CD4-positive, alpha-beta T cell treated with Interleukin-10 for 1 hour (primary cell): ENCODE data around the gene CLCNKA.
"Not testable (repeated sequence)": the region's sequence is repeated elsewhere in the genome, so short reads cannot be mapped to it uniquely, and the experiment has no call there.

Experiments
- DNase-seq: peaks from one replicate; pipeline ENCODE4 v3.0.0-alpha.2; 2020

The CLCNKA gene

DNA sequence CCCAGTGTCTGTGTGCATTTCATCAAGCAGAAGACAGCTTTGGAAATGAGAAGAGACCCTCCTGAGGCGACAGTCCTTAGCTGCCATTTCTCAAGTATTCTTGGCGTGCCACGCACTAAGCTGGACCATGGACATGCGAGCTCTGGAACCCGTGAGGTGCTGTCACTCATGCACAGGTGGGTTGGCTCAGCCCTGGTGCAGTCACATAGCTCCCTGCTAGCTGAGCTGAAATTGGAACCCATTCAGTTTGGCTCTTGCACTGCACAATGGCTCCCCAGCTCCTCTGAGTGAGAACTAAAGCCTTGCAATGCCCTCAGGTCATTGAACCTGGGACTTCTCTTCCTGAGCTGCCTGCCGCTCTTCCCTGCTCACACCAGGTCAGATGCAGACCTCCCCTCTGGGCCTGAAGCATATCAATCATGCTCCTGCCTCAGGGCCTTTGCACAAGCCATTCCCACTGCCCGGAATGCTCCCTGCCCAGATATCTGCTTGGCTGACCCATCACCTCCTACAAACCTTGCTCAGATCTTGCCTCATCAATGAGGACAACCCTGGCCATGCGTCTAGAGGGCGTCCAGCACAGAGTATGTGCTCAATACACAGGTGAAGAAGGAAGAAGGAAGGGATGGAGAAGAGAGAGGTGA lies 24.1 kb upstream of the CLCNKA start:
- no peak for DNase-seq

DNA sequence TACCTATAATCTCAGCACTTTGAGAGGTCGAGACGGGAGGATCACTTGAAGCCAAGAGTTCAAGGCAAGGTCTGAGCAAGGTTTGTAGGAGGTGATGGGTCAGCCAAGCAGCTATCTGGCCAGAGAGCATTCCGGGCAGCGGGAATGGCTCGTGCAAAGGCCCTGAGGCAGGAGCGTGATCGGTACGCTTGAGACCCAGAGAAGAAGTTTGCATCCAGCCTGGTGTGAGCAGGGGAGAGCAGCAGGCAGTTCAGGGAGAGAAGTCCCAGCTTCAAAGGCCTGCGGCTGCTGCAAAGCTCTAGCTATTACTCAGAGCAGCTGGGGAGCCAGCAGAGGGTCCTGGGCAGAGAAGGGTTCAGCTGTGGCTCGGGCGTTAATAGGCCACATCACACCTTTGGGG lies 22.9 kb upstream of the CLCNKA start:
- DNase-seq = no peak

DNA sequence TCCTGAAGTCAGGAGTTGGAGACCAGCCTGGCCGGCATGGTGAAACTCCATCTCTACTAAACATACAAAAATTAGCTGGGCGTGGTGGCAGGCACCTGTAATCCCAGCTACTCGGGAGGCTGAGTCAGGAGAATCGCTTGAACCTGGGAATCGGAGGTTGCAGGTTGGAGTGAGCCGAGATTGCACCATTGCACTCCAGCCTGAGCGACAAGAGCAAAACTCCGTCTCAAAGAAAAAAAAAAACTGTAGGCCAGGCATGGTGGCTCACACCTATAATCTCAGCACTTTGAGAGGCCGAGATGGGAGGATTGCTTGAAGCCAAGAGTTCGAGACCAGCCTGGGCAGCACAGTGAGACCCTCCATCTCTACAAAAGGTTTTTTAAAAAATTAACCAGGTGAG lies 20.6 kb upstream of the CLCNKA start:
- DNase-seq = not testable (repeated sequence)

DNA sequence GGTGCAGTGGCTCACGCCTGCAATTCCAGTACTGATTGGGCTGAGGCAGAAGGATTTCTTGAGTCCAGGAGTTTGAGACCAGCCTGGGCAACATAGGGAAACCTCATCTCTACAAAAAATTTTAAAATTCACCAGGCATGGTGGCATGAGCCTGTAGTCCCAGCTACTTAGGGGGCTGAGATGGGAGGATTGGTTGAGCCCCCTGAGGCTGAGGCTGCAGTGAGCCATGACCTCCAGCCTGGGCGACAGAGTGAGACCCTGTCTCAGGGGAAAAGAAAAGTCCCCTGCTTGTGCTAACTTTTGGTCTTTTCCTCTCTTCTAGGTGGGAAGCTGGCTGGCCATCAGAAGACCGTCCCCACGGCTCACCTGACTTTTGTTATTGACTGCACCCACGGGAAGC lies 16.2 kb upstream of the CLCNKA start:
- no peak for DNase-seq

DNA sequence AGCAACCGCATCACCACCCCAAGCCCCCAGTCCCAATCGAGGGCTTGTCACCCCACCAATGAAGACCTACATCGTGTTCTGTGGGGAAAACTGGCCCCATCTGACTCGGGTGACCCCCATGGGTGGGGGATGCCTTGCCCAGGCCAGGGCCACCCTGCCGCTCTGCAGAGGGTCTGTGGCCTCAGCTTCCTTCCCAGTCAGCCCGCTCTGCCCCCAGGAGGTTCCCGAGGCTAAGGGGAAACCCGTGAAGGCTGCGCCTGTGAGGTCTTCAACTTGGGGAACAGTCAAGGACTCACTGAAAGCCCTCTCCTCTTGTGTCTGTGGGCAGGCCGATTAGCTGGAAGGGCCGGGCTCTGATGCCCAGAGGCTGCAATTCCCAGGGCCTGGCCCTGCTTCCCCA lies 15.8 kb upstream of the CLCNKA start:
- no peak for DNase-seq

DNA sequence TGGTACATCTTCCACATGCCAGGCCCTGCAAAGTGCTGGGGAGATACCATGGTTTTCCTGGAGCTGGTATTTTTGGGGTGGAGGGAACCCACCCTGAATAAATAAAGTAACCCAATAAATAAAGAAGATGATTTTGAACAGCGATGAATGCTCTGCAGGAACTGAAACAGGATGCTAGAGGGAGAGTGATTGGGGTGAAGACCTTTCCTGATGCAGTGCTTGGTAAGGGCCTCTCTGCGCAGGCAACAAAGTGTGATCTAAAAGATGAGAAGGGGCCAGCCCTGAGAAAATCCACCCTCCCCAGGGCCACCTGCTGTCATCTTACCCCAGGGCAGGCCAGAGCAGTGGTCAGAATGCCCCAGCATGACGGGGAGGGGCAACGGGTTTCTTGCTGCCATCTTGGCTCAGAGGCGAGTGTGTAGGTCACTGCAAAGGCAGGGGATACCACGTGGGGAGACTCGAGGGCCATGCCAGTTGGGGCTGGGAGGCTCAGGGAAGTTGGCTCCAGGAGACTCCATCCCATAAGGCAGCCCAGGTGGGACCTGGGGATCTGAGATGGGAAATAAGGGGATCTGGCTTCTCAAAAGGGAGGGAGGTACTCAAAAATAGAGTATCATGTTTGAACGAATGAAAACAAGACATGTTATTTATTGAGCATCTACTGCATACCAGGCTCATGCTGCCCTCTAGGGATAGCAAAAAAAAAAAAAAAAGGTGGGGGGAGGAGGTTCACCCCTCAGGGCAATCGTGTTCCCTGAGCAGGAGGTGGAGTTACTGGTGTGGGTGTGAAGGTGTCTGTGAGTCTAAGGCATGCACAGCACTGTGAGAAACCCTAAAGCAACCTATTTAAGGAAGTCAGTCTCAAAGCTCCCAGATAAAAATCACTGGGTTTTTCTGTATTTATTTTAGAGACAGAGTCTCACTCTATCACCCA lies 15.0 kb upstream of the CLCNKA start:
- DNase-seq = no peak

DNA sequence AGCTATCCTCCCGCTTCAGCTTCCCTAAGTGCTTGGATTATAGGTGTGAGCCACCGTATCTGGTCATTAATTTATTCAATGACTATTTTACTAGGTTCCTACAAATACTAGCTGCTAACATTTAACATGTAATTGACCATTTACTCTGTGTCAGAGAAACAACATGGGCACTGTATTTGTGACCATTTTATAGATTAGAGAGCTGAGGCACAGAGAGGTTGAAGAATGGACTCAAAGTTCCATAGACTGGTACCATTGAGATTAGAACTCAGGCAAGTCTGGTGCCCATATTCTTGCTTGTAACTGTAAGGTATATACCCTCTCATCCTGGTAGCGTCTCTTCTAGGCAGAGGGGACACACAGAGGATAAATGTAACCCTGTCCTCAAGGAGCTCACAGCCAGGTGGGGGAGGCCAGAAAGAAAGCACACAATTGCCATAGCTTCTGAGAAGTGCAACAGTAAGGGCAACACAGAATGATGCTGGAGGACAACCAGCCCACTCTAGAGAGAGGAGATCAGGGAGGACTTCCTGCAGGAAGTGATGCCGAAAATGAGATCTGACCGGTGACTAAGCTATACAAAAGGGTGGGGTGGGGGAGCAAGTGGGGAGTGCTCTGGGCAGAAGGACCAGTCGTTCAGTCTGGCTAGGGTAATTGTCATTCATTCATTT lies 14.0 kb upstream of the CLCNKA start:
- no peak for DNase-seq

DNA sequence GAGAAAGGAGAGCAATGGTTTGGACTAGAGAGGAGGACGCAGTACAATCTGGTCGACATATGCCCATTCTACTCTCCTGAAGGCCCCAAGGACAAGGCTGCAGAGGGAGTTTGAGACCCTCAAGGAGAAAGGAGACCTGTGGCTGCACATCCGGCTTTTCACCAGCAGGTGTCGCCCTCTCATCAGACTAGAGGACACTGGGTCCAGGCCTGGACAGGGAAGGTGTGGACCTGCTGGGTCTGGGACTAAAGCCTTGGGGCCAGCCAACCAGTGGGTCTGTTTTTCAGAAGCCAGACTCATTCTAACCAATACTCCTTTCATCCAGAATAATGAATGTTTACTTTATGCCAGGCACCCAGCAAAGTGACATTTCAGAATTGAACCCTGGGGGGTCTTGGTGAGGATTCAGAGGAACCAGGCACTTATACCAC lies 12.8 kb upstream of the CLCNKA start:
- DNase-seq = peak; percentile 73

DNA sequence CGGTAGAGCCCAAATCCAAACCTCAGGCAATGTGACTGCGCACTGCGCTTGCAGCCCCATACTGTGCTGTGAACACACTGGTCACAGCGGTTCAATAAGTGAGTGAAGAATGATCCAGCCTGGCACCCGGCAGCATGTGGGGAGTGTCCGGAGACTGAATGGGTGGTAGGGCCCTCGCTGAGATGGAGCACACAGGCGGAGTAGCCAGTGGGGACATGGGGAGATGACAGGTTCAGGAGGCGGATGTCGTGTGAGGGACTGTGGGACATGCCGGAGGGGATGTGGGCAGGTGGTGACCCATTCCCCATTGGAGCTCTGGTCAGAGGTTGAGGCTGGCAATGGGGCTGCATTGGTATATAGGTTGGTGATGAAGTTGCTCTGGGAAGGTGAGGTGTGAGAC lies 12.2 kb upstream of the CLCNKA start:
- no peak for DNase-seq

DNA sequence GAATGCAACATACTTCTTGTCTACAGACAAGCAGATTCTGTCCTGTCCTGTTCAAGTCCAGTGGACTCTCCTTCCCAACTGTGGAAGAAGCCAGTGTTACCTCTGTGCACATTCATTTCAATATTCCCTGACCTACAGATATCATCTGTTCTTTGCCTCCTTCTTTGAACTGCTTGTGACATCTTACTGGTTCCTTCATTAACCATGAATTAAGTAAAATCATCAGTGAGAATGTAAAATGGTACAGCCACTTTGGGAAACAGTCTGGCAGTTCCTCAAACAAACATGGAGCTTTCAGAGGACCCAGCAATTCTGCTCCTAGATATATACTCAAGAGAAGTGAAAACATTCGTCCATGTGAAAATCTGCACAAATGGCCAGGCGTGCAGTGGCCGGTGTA lies 11.0 kb upstream of the CLCNKA start:
- DNase-seq = no peak

DNA sequence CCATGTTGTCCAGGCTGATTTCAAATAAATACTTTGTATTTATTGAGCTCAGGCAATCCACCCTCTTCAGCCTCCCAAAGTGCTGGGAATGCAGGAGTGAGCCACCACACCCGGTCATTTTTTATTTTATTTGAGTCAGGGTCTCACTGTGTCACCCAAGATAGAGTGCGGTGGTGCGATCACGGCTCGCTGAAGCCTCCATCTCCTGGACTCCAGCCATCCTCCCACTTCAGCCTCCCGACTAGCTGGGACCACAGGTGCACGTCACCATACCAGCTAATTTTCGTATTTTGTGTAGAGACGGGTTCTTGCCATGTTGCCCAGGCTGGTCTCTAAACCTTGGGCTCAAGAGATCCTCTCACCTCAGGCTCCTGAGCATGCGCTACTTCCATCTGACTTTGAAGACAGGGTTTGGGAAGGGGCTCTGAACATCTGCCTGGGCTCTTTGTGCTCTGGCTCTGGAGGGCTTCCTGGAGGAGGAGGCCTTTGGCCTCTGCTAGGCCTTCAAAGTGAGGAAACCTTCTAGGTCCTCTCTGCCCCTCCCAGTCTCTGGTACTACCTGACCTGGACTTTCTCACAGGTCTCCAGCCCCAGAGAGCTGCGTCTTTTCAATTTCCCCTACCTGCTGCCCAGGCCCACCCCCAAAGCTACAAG lies 9.8 kb upstream of the CLCNKA start:
- DNase-seq = no peak

DNA sequence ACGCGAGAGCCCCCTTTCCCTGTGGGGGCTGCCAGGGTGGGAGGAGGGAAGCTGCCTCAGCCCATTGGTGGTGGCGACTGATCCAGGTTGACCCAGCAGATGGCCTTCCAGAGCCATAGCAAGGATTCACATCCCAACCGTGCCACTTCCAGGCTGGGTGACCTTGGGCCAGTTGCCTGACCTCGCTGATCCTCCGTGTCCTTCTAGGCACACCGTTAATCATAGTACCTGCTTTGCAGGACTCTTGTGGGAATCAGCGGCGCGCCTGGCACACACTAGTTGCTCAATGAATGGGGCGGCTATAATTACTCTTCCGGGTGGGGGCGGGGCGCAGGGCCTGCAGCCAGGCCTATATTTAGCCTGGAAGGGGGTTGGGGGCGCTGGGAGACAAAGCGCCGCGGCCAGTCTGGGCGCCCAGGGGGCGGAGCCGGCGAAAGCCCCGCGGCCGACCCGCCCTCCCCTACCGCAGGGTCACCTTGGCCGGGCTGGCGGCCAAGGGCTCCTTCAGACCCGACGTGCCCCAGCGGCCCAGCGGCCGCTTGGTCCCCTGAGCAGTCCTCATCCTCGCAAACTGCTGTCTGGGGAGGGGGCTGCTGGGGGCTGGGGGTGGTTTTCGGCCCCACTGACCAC lies 9.1 kb upstream of the CLCNKA start:
- peak; percentile 20 for DNase-seq

DNA sequence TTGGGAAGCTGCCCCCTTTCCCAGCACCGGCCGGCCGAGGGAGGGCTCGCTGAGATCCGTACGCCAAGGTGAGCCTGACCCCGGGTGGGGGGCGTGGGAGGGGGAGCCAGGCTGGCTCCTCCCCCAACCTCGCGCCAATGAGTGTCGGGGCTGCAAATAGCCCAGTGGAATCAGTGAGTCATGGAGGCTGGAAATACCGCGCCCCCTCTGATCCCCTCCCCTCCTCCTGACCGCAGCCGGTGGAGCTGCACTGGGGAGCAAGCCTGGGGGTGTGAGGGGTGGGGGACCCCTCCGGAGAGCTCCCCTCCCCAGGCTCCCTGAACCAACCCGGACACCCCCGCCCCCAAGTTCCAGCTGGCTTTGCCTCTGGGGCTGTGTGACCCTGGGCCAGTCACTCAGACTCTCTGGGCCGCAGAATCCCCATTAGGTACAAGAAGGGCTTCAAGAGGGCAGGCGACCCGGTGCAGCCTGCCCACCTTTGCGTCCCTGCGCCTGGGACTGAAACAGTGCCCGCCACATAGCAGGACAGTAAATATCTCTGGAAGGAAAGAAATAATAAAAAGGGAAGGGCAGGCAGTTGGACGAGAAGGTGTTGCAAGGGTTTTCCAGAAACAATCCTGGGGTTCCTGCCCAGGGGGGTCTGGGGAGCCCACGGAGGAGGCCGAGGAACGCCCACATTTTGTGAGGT lies 8.5 kb upstream of the CLCNKA start:
- DNase-seq = peak; percentile 17

DNA sequence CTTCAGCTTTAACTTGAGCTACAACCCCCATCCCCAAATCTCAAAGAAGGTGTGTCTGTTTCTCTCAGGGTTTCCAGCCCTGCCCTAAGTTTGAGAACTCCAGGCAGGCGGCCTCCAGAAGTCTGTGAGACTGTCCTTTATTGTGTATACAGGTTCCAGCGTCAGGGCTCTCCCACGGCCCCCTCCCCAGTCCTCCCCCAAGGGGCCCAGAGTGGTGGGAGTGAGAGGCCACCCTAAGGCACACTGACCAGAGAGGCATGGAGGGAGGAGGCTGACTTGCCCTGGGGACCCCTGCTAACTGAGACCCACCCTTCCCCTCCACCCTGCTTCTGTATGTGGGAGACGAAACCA lies 8.0 kb upstream of the CLCNKA start:
- DNase-seq = no peak

DNA sequence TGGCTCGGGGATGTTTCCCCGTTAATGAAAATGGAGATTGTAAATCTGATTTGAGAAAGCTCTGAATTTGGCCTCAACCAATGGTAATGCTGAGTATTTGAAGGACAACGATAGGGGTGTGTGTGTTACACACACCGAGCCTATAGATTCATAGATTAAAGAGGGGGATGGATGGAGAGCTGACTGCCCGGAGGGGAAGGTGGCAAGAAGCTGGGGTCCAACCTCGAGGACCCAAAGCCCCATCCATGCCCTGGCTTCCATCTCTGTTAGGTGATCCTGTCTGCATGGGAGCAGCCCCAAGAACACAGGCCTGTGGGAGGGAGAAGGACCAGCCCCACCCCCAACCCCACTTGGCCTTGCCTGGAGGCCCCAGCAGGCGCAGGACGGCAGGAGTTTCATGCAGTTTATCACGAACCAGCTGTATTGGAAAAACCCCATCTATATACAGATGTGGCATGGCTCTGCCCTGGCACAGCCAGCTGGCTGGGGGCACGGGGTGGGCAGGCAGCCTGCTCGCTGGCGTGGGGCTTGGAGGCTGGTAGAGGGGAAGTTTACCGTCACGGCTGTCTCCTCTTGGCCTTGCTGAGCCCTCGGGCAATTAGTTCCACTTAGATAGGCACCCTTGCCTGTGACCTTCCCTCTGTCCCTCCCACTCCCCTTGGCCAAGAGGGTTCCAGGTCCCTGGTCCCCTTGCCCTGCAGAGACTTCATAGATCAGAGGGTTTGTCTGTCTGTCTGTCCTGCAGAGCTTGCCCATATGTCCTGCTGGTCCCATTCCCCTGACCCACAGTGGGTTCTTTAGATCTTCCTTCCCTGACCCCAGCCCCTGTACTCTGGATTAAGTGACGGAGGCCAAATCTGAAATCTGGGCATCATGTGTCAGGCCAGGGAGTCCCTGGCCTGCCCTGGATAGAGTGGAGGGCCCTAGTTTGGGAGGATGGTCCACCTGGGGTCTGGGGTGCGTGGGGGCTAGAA lies 7.0 kb upstream of the CLCNKA start:
- DNase-seq = no peak

DNA sequence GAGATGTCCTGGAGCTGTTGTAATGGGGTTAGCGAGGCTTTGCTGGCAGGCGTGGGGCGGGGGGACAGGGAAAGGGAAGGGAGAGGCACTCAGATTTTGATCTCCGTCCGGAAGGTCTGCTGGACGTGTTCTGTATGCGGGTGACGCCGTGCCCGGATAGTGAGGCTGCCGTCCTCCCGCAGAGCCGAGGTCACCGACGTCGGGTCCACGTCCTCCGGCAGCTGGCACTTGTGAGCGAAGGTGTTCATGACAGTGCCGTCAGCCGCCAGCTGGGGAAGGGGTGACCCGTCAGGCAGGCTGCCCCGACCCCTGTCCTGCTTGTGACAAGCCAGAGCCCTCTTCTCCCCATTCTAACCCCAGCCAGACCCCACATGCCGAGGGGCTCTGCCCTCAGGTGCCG lies 6.3 kb upstream of the CLCNKA start:
- DNase-seq = no peak

DNA sequence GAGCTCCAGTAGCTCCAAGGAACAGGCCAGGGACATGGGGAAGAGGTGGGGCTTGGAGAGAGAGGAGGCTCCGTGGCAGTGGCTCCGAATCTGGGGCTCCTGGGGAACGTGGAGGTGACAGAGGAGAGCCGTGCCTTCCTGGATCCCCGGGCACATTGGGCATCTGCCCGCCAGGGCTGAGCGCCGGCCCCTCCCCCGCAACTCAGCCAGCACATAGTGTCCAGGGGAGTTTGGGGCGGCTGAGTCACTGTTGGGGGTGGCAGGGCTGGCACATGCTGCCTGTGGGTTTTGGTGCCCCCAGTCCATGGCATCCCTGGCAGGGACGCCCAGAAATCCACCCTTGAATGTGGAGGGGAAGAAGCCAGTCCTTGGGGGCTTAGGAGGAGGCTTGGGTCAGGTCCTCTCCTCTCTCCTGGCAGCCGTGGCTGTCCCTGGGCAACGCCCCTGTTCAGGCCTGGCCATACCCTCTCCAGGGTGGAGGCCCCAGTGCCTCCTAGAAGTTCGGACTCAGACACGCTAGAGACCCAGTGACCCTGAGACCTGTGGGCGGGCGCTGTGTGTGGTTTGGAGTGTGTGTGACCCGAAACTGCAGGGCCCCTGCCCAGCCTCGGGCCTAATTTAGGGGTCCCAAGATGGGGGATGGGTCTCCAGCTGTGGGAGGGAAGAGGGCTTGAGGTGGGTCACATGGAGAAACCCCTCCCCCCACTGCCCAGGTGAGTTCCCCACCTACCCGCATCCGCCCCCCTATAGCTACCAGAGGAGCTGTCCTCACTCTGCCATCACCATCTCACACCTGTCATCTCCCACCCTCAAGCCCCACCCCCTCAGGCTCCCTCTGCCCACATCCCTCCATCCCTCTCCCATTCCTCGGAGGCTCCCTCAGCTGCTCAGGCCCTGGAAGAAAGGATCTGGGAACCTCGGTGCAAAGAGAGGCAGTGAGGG lies 5.6 kb upstream of the CLCNKA start:
- no peak for DNase-seq

DNA sequence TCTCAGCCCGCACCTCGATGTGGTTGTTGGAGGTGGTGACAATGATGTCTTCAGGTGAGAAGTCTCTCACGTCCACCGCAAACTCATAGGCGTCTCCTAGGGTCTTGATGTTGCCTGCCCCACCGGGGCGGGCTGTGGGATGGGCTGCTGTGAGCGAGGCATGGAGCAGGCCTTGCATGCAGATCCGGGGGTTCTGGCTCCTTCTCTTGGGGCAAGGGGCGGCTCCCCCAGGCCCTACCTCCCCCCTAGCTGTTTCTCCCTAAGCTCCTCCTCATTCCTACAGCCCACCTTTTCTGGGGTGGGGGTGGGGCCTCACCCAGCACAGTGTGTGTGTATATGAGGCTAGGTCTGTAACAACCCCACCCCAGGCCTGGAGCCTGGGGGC lies 4.8 kb upstream of the CLCNKA start:
- no peak for DNase-seq

DNA sequence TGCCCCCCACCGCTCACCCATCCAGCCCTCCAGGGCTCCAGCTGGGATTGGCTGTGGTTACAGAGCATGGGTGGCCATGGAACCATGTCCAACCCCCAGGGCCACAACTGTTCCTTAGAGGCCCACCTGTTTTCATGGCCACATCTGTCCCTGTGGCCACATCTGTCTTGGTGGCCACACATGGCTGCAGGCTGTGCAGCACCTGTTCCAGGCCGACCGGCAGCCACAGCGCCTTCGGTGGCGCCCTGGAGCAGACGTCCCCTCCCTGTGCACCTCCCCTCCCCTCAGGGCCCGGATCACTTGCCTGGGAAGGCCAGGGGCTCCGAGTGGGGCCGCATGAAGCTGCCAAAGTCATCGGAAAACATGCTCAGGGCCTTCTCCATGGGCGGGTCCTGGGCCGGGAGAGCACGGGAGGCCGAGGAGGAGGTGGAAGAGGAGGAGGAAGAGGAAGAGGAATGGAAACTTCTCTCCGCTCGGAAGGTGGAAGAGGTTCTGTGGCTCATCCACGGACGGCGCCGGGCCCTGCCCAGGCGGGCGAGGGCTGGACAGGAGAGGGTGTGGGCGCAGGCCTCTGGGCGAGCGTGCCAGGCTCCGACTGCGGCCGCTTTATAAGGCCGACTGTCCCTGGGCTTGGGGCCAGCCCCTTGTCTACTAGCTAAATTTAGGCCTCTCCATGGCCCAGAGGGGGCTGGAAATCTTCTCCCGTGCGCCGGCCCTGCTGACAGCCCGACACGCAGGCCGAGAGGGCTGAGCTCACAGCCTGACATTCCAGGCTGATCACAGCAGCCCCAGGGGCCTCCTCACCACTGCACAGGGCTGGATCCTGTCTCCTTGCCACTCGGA lies 4.2 kb upstream of the CLCNKA start, which contains the start of gene HSPB7:
Gene HSPB7 (minus strand): TSS at position 583 of the 843 bp plus-strand sequence. CDS start 80 bp downstream, at position 503.
- no peak for DNase-seq
